T-helper 17 cell (primary cell): ENCODE results near the gene FUT3. TPM values are rescaled to one million over a fixed set of nuclear protein-coding genes. Genes with fewer than 3 reads are reported as not detected.

Source experiments
- ATAC-seq: fragments of 150-1000 bp; cut with Tn5 transposase; 2 replicates; pipeline ENCODE4 v1.10.0; 2021; ENCODE audit warnings: mild to moderate bottlenecking, moderate library complexity
- DNase-seq, 3 donors: peaks; one replicate each; pipeline versions ENCODE4 v3.0.0 to v3.0.0-alpha.2; 2020 to 2021
- H3K9me3 ChIP-seq: one replicate; pipeline ENCODE4 v1.7.0; 2013; ENCODE audit warnings: low read length, mild to moderate bottlenecking; ENCODE audit not compliant: control insufficient read depth, poor library complexity, severe bottlenecking
- H3K27ac Mint-ChIP-seq: one replicate; pipeline ENCODE4 v1.8.0; 2022; ENCODE audit warnings: mild to moderate bottlenecking, moderate library complexity, mixed read lengths
- H3K27me3 Mint-ChIP-seq: one replicate; pipeline ENCODE4 v1.8.0; 2022; ENCODE audit warnings: mixed read lengths
- H3K36me3 Mint-ChIP-seq: one replicate; pipeline ENCODE4 v1.8.0; 2022; ENCODE audit warnings: low read depth, mixed read lengths
- H3K4me1 Mint-ChIP-seq: one replicate; pipeline ENCODE4 v1.8.0; 2022; ENCODE audit warnings: mild to moderate bottlenecking, mixed read lengths
- H3K4me3 Mint-ChIP-seq: one replicate; pipeline ENCODE4 v1.8.0; 2022; ENCODE audit warnings: mild to moderate bottlenecking, moderate library complexity, mixed read lengths
- total RNA-seq, 4 donors: library from RNA in 2 of 4; stranded (reverse) in 2 of 4; gene quantifications; one replicate each; pipeline ENCODE4 v1.2.3 and lab custom pipeline; 2022 to 2026

Gene FUT3
- under 1 TPM in 1 of 2 donors, not detected in 1; 0.50 TPM for total RNA-seq
- total RNA-seq (lab: John Stamatoyannopoulos, UW), result 0.08 to 0.12 reads per million in 2 donors

GRCh38 chr19:5851302-5851701, at the start of gene FUT3:
Gene FUT3, minus strand, starts transcription at chr19:5851449.
- Mint-ChIP-seq H3K36me3 (peaks cover 3% of the 10 kb centered on the region), H3K27me3 (peaks cover 9% of the 10 kb centered on the region), H3K4me3 (no peak within 1 kb of the TSS), H3K27ac (no peak within 1 kb of the TSS), H3K4me1 (peaks cover 5% of the 10 kb centered on the region)
- ATAC-seq (no peak), DNase-seq (no peak)
- no peaks in the 10 kb centered on the region for H3K9me3 ChIP-seq

- no peaks in the 10 kb centered on the region for H3K27me3 Mint-ChIP-seq
- no peak for ATAC-seq
- H3K4me1 Mint-ChIP-seq, result peaks cover 17% of the 10 kb centered on the region
- DNase-seq, result no peak
- no peak overlapping the region for H3K4me3 Mint-ChIP-seq
- H3K36me3 Mint-ChIP-seq, result peaks cover 2% of the 10 kb centered on the region
- H3K27ac Mint-ChIP-seq, result peak overlapping the region; percentile 45
- H3K9me3 ChIP-seq, result no peaks in the 10 kb centered on the region
Observed at GRCh38 chr19:5900976-5901375, 49.7 kb upstream of the FUT3 start.

- peaks cover 17% of the 10 kb centered on the region for H3K4me1 Mint-ChIP-seq
- no peak overlapping the region for H3K27ac Mint-ChIP-seq
- ATAC-seq (no peak), DNase-seq (no peak)
- peaks cover 2% of the 10 kb centered on the region for H3K36me3 Mint-ChIP-seq
- H3K4me3 Mint-ChIP-seq, result no peak overlapping the region
- H3K27me3 Mint-ChIP-seq, result no peaks in the 10 kb centered on the region
- H3K9me3 ChIP-seq, result no peaks in the 10 kb centered on the region
Observed at GRCh38 chr19:5899728-5900526, 48.7 kb upstream of the FUT3 start.

- Mint-ChIP-seq H3K27me3 (no peaks in the 10 kb centered on the region), H3K36me3 (no peaks in the 10 kb centered on the region), H3K27ac (no peak overlapping the region), H3K4me1 (peaks cover 7% of the 10 kb centered on the region), H3K4me3 (no peak overlapping the region)
- DNase-seq, result no peak
- no peaks in the 10 kb centered on the region for H3K9me3 ChIP-seq
- no peak for ATAC-seq
Observed at GRCh38 chr19:5897189-5897969, 46.1 kb upstream of the FUT3 start.

GRCh38 chr19:5896365-5897076, 45.3 kb upstream of the FUT3 start:
- no peaks in the 10 kb centered on the region for H3K36me3 Mint-ChIP-seq
- H3K9me3 ChIP-seq, result no peaks in the 10 kb centered on the region
- H3K4me1 Mint-ChIP-seq, result peaks cover 7% of the 10 kb centered on the region
- no peak for DNase-seq
- no peak overlapping the region for H3K4me3 Mint-ChIP-seq
- no peaks in the 10 kb centered on the region for H3K27me3 Mint-ChIP-seq
- ATAC-seq, result no peak
- no peak overlapping the region for H3K27ac Mint-ChIP-seq

DNA sequence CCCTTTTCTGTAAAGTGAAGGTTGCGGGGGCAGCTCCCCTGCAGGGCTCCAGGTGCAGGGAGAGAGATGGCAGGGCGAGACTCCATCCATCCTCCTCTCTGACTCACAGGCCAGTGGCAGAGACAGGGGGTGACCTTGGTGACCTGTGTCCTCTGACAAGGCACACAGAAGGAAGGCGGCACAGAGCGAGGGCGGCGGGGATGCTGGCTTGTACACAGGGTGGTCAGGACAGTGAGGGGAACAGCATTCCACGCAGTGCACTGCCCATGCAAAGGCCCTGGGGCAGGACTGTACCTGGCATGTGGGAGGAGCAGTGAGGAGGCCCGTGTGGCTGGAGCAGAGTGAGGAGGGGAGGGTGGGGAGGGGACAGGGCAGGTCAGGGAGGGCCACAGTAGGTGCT, 44.6 kb upstream of the FUT3 start:
- DNase-seq, result no peak

DNA sequence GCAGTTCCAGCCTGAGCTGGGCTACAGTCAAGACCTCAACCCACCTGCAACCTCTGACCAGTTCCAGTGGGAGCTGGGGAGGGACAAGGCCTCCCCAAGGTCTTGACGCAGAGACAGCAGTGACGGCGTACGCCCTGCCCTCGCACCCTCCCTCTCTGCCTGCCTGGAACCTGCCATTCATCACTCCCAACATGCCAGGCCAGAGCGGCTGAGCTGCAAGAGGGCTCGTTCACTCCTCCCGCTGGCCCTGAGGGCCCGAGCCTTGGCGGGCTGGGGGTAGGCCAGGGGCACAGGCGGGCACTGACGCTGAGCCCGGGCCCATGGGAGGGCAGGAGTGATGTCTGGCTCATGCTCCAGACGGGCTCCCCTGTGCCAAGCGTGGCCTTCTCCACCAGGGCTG, 44.2 kb upstream of the FUT3 start:
- DNase-seq (no peak), ATAC-seq (no peak)
- H3K9me3 ChIP-seq, result no peaks in the 10 kb centered on the region
- Mint-ChIP-seq H3K4me1 (peaks cover 3% of the 10 kb centered on the region), H3K27ac (no peak overlapping the region), H3K27me3 (no peaks in the 10 kb centered on the region), H3K4me3 (no peak overlapping the region), H3K36me3 (no peaks in the 10 kb centered on the region)

More for the DNA sequence above, 44.6 kb upstream of the FUT3 start:
- H3K4me1 Mint-ChIP-seq, result peaks cover 3% of the 10 kb centered on the region
- H3K27ac Mint-ChIP-seq, result no peak overlapping the region
- H3K27me3 Mint-ChIP-seq, result no peaks in the 10 kb centered on the region
- H3K36me3 Mint-ChIP-seq, result no peaks in the 10 kb centered on the region
- no peaks in the 10 kb centered on the region for H3K9me3 ChIP-seq
- ATAC-seq, result no peak
- no peak overlapping the region for H3K4me3 Mint-ChIP-seq

DNA sequence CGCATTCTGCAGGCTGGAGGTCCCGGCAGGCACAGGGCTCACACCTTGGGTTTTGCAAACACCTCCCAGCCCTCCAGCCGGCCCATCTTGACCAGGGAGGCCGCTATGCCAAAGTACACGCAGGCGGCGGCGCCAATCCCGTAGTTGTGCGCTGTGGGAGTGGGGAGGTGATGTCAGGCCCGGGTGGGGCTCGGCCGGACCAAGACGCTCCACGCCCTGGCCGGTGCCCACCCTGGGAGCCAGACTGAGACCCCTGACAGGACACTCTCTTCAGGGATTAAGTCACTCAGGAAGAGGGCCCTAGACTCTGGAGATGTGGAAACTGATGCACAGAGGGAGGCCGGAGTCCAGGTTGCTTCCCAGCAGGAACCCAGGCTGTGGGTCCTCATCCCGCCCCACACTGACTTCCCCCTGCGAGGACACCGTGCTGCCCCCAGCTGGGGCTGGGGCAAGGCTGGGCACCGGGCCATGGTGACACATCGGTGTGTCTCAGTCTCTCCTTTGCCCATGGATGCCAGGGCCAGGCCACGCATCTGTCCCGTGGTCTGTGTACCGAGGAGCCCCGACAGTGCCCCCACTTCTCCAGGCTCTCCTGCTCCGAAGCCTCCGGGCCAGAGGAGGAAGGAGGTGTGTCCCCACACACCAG, 43.6 kb upstream of the FUT3 start:
- no peaks in the 10 kb centered on the region for H3K4me1 Mint-ChIP-seq
- no peaks in the 10 kb centered on the region for H3K9me3 ChIP-seq
- no peaks in the 10 kb centered on the region for H3K27me3 Mint-ChIP-seq
- H3K4me3 Mint-ChIP-seq, result no peak overlapping the region
- no peaks in the 10 kb centered on the region for H3K36me3 Mint-ChIP-seq
- H3K27ac Mint-ChIP-seq, result no peak overlapping the region
- ATAC-seq, result no peak
- DNase-seq, result no peak

- H3K36me3 Mint-ChIP-seq, result no peaks in the 10 kb centered on the region
- DNase-seq (no peak), ATAC-seq (no peak)
- H3K4me1 Mint-ChIP-seq, result no peaks in the 10 kb centered on the region
- no peak overlapping the region for H3K4me3 Mint-ChIP-seq
- H3K27me3 Mint-ChIP-seq, result peaks cover 5% of the 10 kb centered on the region
- H3K27ac Mint-ChIP-seq, result no peak overlapping the region
- no peaks in the 10 kb centered on the region for H3K9me3 ChIP-seq
Observed at GRCh38 chr19:5893907-5894703, 42.9 kb upstream of the FUT3 start.

DNA sequence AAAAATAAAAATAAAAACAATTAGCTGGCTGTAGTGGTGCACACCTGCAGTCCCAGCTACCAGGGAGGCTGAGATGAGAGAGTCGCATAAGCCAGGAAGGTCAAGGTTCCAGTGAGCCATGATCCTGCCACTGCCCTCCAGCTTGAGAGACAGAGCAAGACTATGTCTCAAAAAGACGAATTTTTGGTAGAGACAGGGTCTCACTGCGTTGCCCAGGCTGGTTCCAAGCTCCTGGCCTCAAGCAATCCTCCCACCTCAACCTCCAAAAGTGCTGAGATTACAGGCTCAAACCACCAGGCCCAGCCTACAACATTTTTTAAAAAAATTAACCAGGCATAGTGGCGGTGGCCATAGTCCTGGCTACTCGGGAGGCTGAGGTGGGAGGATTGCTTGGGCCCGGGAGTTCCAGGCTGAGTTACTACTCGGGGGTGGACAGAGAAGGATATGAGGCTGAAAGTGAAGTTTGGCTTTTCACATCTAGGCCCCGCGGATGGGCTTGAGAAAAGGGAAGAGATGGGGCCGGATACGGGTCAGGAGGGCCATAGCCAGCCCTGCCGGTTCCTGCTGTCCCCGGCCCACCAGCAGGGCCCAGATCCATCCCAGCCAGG, 42.2 kb upstream of the FUT3 start:
- H3K9me3 ChIP-seq, result no peaks in the 10 kb centered on the region
- Mint-ChIP-seq H3K27me3 (peaks cover 5% of the 10 kb centered on the region), H3K27ac (no peak overlapping the region), H3K4me3 (no peak overlapping the region), H3K36me3 (no peaks in the 10 kb centered on the region), H3K4me1 (no peaks in the 10 kb centered on the region)
- DNase-seq, result no peak
- ATAC-seq, result no peak

DNA sequence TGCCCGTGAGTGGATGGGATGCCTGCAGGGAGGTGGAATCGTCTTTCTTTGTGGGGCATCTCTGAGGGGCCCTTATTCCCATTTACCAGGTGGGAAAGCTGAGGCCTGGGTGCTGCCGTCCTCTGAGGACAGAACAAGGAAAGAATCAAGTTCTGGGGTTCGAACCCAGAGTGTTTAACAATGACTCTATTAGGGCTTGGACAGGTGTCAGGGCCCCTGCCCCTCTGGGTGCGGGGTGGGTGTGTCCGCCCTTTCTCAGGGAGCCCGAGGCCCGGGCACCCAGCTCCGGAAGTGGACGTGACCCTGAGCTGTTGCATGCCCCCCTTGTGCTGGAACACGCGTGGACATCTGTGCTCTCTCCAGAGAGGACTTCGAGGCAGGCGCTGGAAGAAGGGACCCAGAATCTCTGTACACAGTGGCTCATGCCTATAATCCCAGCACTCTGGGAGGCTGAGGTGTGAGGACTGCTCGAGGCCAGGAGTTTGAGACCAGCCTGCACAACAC, 41.6 kb upstream of the FUT3 start:
- Mint-ChIP-seq H3K36me3 (no peaks in the 10 kb centered on the region), H3K4me3 (no peak overlapping the region), H3K27me3 (peaks cover 5% of the 10 kb centered on the region), H3K4me1 (no peaks in the 10 kb centered on the region), H3K27ac (no peak overlapping the region)
- ATAC-seq (no peak), DNase-seq (no peak)
- H3K9me3 ChIP-seq, result no peaks in the 10 kb centered on the region
